Right renal cortex interstitium (tissue), 3 donors: ENCODE measurements around the gene NELFA. TPM values are rescaled to one million over a fixed set of nuclear protein-coding genes. Genes with fewer than 3 reads are reported as not detected.

Experiments used
- DNase-seq, 3 donors: peaks; one replicate each; pipeline ENCODE4 v3.0.0-alpha.2; 2013; ENCODE audit warnings: low read depth in 3 of 3, low spot score in 2 of 3
- polyA plus RNA-seq, 3 donors: library from polyadenylated mRNA; unstranded; fragments of 120-200 nt; gene quantifications; one replicate each; pipeline ENCODE4 v1.2.1, GENCODE V29; 2013; ENCODE audit not compliant: insufficient read length in 3 of 3

The NELFA gene
- polyA plus RNA-seq, 3 donors: 23.7 to 25.8 (median 24.4) TPM

- DNase-seq: no peak
Measured at GRCh38 chr4:1945124-1945895, 63.5 kb downstream of the NELFA start.

GRCh38 chr4:1943928-1944327, 64.8 kb downstream of the NELFA start:
- DNase-seq: no peak

- no peak for DNase-seq
Measured at GRCh38 chr4:1940566-1940965, 68.2 kb downstream of the NELFA start.

DNA sequence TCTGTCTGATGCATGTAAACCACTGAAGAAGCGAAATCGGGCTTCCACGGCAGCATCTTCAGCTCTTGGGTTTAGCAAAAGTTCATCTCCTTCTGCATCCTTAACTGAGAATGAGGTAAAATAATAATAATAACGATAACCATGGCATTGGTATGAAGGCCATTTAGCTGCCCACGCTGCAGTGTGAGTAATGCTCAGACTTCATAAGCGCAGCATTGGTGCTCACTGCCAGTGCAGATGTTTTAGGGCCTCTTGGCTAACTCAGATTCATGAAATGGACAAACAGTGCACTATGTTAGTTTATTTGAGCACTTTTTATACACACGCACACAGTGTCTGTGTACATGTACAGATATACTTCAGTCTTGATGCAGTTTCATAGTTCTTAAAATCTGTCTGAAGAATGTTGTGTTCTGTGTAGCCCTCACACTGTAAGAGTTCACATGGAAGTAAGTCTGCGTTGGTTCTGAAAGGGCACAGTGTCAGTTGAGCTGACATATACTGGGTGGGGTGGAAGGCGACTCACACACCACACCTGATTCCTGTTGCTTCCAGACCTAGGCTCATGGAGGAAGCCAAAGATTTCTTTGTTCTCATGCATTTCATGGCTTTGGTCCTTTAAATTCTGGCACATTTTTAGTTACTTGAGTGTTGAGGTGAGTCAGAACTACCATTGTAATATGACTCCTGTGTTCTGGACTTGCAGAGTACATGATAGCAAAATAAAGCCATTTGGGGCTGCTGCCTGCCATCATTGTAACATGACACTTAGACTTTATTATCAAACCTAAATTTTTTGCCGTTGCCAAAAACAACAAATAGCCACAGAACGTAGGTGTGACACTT, 68.9 kb downstream of the NELFA start:
- no peak for DNase-seq

DNA sequence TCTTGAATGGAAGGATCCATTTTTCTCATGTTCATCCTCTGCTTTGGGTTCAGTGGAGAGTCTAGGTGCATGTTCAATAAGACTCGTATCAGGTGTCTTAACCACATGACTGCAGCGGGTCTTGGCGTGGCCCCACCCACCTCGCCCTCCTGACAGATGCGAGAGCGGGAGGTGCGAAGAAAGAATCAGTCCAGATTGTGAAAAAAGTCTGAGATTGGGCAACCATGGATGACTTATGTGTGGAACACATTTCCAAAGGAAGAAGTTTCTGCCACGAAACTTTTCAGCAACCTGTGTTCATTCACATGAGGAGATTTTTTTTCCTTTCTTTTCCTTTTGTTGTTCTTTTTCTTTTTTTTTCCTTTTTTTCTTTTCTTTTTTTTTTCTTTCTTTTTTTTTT, 70.7 kb downstream of the NELFA start:
- no peak for DNase-seq

DNA sequence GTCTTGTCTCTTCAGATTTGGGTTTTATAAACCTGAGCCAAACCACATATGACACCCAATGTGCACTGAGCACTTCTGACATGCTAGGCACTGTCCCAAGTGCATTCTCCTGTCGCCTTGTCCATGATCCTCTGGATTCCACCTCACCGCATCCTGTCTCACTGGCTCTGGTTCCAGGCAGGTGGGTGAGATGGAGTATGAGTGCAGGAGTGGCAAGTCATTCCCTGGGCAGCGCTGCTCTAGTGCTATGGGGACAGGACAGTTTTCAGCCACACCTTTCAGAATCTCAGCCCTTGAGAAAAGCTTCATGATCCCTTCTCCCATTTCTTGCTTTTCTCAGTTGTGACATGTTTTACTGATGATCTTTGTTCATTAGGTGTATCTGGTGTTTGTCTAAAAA, 71.2 kb downstream of the NELFA start:
- DNase-seq: no peak

- DNase-seq: no peak
Measured at GRCh38 chr4:1933700-1934099, 75.1 kb downstream of the NELFA start.

DNA sequence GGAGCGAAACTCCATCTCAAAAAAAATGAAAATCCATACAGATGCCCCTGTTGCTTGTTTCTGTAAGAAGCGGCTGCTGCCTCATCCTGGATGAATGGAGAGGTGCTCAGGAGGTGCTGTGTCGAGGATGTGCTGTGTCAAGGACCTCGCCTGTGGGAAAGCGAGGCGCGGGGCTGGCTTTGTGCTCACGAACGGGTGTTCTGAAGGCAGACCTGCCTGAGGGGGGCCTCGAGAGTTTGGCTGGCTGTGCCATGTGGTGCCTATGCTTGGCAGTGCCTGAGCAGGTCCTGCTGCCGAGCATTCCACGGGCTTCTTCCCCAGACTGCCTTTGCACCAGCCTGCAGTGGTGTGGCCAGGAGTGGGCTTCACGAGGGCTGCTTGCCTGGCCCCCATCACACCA, 76.0 kb downstream of the NELFA start:
- DNase-seq: no peak

Other genes starting within 250 kb of the NELFA start
- gene FGFR3, start 215.7 kb downstream of the NELFA start, polyA plus RNA-seq: 10 to 100 TPM; 59.6 to 73.9 (median 62.8) TPM
- gene LETM1, start 152.8 kb downstream of the NELFA start, polyA plus RNA-seq: 10 to 100 TPM; 18.2 to 19.8 (median 18.6) TPM
- gene NSD2, start 137.6 kb downstream of the NELFA start, polyA plus RNA-seq: 10 to 100 TPM; 73.8 to 76.6 (median 75.5) TPM
- 1 to 10 TPM; 5.6 to 7.6 (median 7.3) TPM for gene NAT8L, start 50.4 kb upstream of the NELFA start, polyA plus RNA-seq
- gene HAUS3, start 233.1 kb upstream of the NELFA start, polyA plus RNA-seq: 10 to 100 TPM; 17.0 to 21.1 (median 19.7) TPM
- gene POLN, start 233.1 kb upstream of the NELFA start, polyA plus RNA-seq: 1 to 10 TPM; 2.5 to 3.3 (median 2.8) TPM